GM21529 (cell line): ENCODE data around the gene HDAC7.

Source experiments
- ATAC-seq: cut with Tn5 transposase; IDR thresholded peaks from one replicate; pipeline ENCODE4 v1.9.1; 2021; ENCODE audit not compliant: unreplicated experiment

HDAC7 gene

DNA sequence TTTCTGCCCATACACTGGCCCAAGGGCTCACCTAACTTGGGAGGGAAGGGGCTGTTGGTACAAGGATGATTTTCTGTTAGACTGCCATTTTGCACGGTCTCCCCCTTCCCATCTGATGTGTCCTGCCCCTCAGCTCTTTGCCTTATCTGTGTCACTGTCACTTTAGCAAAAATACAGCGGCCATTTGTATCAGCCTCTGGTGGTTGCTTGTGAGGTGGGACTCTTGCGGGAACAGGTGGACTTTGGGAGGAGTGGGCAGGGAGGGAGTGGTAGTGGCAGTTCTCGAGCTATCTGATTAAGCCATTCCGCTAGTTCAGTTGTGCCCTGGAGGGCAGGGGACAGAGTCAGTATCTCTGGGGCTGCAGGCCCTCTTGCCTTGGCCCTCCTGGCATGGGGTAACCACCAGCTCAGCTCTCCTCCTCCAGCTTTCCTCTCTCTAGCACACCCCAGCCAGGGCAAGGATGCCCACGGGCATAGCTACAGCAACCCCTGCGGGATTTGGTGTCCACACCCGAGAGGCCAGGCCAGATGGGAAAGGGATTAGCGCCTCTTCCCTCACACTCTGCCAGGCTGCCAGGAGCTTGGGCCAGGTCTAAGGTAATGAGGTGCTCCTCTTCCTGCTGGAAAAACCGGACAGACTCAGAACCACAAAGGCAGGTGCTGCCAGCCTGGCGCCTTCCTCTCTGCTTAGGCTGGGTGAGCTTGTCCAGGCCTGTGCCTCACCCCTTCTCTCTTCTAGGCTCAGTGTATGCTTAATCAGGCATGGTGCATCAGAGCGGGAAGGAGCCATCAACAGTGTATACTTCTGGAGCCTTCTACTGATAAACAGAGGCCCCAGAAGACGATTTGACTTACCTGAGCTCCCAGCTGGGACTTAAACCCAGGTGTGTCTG, 38.0 kb downstream of the HDAC7 start:
- ATAC-seq, result no peak

DNA sequence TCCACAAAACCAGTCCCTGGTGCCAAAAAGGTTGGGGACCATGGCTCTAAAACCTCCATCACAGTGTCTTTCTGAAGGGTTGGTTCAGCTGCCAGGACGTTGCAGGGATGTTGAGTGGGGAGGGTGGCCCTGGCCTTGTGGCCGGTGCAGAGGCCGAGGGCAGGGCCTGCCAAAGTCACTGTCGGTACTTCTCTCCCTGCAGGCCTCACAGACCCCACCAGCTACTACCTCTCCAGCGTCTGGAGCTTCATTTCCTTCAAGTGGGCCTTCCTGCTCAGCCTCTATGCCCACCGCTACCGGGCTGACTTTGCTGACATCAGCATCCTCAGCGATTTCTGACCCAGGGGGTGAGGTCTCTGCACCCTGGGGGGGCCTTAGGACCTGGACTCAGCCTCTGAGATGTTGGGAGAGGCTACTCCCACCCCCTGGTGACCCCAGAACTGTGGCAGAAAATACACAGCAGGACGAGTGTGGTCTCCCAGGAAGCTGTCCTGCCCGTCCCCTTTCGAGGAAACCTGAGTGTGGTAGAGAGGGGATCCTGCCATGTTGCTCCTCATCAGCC, 39.7 kb downstream of the HDAC7 start:
- ATAC-seq, result no peak

DNA sequence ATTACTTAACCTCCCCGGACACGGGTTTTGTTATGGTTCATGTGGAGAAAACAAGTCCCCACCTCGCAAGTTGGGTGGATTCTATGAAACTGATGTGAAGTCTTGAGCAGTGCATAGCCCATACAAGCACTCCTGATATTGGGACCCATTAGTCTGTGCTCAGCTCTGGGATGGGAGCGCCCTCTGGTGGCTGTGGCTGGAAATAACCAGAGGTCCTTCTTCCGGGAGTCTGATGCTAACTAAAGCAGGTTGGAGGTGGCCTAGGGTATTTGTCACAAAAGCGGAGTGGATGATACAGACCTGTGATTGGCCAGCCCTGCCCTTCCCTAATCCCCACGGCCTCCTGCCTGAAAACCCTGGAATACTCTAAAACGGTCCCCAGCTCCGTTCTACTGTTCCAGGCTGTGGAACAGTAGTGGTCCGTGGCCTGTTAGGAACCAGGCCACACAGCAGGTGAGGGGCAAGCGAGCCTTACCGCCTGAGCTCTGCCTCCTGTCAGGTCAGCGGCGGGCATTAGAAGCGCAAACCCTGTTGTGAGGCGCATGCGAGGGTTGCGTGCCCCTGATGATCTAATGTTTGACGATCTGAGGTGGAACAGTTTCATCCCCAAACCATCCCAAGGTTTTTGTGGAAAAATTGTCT, 40.3 kb downstream of the HDAC7 start:
- ATAC-seq, result peak; percentile 70

DNA sequence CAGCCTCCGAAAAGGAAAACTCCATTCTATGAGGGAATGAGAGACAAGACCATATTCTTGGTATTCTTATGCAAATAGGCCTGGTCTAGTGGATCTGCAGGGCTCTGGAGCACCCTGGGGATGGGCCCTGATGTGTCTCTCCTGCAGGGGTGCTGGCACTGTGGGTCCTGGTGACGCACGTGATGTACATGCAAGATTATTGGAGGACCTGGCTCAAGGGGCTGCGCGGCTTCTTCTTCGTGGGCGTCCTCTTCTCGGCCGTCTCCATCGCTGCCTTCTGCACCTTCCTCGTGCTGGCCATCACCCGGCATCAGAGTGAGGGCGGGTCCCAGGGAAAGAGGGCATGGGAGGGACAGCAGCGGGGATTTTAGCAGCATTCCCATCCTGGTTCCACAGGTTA, 40.8 kb downstream of the HDAC7 start:
- no peak for ATAC-seq

DNA sequence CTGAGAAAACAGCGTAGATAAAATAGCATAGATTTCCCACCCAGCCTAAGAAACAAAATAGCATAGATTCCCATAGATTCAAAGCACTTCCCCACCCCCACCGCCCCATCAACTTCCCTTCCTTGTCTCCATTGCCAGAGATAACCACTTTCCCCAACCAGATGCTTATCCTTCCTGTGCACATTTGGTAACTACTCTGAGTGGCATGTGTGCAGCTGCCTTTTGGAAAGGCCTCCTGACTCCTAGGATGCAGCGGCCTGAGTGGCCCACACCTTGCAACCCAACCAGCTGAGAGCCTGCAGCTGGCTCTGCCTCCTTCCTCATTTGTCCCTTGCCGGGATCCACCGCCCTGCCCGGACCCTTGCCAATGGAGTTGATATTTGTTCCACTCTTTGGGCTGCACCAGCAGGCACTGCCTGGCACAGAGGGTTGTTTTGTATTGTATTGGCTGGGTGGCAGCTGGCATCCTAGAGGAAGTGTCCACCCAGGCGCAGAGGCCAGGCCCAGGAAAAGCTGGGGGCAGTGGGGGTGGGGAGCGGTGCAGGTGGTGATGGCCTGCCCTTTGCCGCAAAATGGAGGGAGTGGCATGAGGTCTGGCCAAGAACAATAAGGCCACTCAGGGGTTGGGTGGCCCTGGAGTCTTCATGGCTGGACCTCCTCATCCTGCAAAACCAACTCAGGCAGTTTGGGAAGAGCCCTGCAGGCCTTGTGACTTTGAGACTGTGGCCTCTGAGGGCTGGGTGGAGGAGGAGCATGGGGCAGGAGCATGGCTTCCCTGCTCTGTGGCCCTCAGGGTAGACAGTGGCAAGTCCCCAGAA, 41.8 kb downstream of the HDAC7 start:
- no peak for ATAC-seq

DNA sequence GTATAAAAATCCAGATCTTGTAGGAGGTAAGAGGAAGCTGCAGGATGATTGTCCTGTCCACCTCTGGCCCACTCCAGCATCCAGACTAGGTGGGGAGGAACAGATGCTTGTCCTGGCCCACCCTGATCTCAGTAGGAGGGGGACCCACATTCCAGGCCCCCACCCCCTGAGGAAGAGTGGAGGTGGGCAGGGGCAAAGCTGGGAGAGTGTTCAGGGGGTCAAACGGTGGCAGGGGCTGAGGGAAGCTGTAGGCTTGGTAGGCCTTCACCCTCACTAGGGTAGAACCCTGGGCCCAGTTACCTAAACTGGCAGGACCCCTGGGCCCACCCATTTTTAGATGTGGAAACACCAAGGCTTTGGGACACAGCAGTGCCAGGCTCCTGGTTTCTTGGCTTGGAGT, 42.6 kb downstream of the HDAC7 start:
- no peak for ATAC-seq

DNA sequence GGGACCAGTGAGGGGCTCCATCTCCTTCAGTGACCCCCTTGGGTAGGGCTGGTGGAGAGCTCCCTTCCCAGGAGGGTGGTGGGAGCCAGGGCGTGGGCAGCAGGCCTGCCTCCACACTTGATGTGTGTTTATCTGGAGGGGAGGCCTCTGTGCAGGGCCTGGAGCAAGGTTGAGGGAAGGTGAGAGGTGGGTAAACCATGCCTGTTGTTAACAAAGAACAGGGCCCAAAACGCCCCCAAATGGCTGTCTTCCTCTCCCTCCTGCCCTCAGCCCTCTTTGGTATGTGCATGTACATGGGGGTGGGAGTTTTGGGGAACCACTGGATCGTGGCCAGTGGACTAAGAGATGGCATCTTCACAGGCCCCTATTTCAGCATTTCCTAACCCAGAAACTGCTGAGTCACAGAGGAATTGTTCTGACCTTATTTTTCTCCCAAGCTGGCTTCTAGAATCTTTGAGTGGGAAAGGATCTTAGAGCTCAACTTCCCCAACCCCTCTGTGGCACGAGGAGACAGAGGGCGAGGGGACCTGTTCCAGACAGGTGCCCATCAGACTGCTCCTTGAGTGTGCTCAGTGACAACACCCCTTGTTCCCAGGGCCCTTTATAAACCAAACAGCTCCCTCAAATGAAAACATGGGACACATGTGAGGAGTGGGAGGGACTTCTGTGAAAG, 43.1 kb downstream of the HDAC7 start:
- no peak for ATAC-seq

DNA sequence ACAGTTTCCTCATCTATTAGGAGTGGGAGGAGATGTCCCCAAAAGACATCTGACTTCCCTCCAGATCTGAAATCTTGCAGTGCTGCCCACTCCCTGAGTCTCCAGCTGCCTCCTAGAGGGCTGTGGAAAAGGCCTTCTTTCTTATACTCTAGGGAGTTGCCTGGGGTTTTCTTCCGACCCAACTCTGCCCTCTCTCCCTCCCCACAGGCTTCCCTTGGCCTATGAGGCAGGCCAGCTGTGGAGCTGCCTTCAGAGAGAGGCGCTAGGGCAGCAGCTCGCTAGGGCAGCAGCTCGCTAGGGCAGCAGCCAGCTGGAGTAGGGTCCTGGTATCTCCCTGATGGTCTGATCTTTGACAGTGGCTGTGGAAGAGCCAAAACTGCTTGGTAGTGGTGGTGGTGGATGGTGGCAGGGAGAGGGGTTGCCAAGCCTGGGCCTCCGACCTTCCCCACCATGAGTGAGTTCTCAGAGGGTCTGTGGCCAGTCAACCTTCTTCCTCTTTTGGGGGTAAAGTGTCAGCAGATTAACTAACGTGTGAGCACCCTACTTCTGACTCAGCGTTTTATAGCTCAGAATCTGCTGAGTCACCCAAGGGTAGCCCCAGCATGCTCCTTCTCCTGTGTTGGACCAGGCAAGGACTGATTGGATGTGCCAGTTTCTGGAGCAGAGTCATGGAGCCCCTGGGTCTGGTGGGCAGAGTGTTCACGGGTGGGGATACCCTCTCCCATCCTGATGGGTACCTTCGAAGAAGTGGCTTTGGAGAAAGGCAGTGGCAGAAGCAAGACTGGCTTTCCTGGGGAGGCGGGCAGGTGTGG, 44.4 kb downstream of the HDAC7 start:
- no peak for ATAC-seq

DNA sequence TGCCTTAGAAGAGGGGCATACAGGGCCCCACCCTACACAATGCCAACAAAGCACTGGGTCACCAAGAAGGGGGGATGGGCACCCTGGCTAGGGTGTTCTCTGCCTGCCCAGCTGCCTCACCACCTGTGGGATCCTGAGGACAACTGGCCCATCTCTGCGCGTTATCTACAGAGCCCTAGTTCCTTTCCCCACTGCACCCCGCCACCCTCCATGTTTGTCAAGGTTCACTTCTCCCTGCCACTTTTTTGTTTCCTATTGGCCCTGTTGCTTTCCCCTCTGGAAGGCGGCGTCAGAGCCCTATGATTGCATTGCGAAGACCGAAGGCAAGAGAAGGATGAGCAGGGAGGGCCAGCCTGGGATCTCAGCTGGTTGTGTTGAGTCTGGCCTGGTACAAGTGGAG, 45.0 kb downstream of the HDAC7 start:
- no peak for ATAC-seq

DNA sequence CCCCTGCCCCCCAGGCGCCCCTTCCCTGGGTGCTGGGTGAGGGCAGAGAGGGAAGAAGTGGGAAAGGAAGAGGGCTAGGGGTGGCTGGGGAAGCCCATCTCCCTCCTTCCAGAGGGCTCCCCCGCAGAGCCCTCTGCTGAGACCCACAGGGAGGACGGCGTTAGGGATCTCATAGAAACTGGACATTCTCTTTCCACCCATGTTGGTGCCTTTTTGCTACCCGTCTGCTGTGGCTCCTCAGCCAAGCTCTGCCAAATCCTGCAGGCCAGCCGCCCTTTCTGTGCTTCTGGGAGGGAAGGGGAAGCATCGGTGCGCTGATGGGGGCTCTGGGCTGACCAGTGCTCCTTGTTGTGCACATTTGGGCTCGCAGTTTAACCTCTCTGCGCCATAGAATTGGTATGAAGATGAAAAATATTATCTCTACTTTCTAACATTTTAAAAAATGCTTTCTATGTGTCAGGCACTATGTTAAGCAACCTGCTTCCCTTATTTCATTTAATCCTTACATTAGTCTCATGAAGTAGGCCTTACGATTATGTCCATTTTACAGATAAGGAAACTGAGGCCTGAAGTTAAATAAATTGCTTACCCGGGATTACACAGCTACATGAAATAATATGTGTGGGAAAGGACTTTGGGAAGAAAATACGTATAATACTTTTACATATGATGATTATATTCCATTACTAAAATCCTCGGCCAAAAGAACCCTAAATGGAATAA, 45.7 kb downstream of the HDAC7 start:
- no peak for ATAC-seq

DNA sequence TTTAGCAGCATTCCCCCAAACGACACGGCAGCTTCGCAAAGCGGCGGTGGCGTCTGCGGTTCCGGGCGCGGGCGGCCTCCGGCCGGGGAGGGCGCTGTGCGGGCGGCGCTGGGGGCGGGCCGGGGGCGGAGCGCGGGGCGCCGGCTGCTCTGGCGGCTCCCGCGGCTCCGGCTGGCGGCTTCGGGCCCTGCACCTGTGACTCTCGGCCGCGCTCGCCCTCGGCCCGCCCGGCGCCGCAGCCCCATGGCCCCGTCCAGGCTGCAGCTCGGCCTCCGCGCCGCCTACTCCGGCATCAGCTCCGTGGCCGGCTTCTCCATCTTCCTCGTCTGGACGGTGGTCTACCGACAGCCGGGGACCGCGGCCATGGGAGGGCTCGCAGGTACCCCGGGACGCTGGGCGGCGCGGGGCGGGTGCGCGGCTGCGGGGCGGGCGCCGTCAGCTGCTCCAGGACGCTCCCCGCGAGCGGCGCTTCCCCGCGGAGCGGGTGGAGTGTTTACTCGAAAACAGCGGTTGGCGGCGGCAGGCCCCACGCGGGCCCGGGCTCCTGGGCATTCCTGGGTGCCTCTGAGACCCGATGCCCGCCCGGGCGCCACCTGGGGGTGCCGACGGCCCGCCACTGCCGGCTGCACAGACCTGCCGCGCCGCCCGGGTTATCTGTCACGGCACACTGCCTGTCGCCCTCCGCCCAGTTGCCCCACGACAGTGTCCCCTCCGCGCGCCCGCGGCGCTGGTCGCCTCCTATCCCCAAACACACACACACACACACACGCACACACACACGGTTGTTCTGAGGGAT, 46.4 kb downstream of the HDAC7 start, which contains the start of gene SLC48A1:
SLC48A1 (plus strand) TSS at position 177 of the 796 bp plus-strand sequence; CDS start at position 244, 67 bp downstream.
- ATAC-seq, result peak; percentile 80

DNA sequence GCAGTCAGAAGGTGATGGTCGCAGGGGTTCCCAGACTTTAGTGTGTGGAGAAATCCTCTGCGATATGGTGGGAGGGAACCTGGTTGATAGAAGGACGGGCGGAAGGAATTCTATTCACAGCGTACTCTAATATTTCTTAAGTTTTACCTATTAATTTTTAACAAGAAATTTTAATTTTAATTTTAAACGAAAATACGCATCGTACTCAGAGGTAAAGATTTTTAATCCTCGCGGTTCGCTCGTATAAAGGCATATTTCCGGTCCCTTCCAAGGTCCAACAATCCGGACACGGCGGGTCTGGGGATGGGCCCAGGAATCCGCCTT, 47.0 kb downstream of the HDAC7 start:
- no peak for ATAC-seq

DNA sequence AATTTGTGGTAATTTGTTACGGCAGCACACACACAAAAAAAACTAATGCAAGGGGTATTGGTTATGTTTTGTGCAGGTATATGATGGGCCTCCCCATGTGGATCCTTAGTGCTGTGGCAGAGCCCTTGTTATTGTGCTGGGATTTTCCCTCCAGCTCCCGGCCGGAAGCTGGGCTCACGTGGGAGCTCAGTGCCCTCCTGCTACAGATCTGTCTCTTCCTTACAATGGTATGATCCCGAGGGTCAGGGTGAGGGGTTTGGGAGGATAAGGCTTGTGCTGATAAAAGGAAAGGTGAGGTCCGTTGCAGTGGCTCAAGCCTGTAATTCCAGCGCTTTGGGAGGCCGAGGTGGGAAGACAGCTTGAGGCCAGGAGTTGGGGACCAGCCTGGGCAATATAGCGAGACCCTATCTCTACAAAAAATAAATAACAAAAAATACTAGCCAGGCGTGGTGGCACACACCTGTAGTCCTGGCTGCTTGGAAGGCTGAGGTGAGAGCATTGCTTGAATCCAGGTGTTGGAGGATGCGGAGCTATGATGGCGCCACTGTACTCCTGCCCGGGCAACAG, 47.5 kb downstream of the HDAC7 start:
- ATAC-seq, result no peak

DNA sequence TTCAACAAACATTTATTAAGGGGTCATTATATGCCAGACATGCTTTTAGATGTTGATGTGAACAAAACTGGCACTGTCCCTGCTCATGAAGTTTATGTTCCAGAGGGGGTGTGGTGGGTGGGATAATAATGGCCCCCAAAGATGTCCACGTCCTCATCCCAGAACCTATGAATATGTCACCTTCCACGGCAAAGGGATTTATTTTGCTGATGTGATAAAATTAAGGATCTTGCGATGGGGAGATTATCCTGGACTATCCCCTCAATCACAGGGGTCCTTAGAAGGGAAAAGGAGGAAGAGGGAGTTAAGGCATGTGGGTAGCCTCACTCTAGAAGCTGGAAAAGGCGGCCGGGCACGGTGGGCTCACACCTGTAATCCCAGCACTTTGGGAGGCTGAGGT, 48.4 kb downstream of the HDAC7 start:
- no peak for ATAC-seq

DNA sequence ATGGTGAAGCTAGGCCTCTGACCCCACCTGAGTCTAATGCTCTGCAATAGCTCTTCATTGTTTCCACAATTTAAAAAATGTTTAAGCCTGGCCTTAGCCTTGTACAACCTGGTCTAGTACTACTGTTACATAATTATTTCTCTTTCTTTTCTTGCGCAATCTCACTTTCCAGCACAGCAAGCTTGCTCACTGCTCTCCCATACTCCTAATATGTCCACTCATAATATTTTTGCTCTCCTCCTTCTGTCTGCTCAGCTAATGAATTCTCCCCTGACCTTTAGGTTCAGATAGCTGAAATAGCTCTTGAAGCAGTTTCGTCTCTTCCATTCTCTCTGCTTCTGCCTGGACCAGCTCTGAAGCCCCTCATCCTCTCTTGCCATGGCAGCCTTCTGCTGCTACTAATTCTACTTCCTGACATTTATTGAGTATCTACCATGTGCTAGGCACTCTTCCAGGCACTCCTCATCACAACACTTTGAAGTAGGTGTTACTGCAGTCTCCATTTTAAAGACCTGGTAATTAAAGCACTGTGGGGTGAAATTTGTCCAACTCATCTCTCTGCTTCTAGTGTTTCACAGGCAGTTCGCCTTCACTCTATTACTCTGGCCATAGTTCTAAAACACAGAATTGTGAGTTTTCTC, 49.5 kb downstream of the HDAC7 start:
- ATAC-seq, result no peak

DNA sequence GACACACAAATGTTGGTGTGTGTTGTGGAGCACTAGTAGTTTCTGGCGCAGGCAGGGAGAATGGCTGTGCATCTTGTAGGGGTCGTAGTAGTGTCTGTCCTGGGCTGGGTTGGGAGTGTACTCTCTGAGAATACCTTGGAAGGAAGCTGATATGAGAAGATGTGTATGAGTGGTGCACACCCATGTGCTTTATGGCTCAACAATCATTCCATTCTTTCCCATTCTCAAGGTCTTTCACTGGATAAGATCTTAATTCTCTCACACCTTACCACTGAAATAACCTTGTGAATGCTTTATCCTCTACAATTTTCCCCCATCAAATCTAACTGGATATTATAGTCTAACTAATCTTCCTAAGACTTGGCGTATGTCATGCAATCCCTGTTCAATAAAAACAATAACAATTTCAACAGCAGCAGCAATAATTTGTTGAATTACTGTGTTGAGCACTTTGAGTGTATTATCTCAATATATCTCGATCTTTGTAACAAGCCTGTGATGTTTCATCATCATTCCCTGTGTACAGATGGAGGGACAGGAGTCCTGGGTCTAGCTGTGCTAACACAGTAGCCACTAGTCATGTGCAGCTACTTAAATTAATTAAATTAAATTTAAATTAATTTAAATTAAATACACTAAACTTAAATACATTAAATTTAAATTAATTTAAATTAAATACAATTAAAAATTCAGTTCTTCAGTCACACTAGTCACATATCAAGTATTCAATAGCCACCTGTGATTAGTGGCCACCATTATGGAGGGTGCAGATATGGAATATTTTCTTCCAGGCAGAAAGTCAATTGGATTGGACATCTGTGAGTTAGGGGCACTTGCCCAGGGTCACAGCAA, 50.2 kb downstream of the HDAC7 start:
- no peak for ATAC-seq

DNA sequence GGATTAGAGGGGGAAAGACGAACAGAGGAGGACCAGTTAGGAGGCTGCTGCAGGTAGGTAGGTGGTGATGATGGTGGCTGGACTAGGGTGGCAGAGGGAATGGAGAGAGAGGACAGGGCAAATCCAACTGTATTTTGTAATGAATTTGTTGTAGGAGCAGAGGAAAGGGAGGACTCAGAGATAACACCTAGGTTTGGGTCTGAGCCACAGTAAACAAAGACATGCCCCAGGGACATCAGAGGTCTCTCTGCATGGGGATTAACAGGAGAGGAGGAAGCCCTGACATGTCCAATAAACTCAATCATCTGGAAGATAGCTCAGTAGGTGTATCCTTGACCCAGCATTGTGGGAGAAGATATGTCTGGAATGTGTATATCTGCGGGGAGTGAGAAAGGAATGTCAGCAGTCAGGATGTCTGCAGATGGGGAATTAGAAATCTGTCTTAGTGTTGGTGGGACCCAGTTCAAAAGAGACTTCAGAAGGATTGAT, 51.3 kb downstream of the HDAC7 start:
- ATAC-seq, result no peak
